Choroid plexus epithelial cell (primary cell): ENCODE measurements around the gene LACTB.
"Not testable (repeated sequence)": the region's sequence is repeated elsewhere in the genome, so short reads cannot be mapped to it uniquely, and the experiment has no call there.

Experiments
- DNase-seq: peaks from one replicate; pipeline ENCODE4 v3.0.0-alpha.2; 2010; ENCODE audit warnings: low read depth
- H3K4me3 ChIP-seq: 2 replicates; pipeline ENCODE4 v1.5.1; 2011; ENCODE audit warnings: low read depth, mild to moderate bottlenecking, control low read depth, low read length, moderate library complexity
- CTCF ChIP-seq: conservative IDR thresholded peaks from 2 replicates; pipeline ENCODE4 v1.5.1; 2011; ENCODE audit warnings: low read depth, mild to moderate bottlenecking, control low read depth, inconsistent platforms, low read length, moderate library complexity

Gene LACTB

GRCh38 chr15:63090472-63090871 lies 31.2 kb upstream of the LACTB start:
- no peak for DNase-seq
- H3K4me3 ChIP-seq, result no peak overlapping the region
- TF ChIP-seq CTCF, result no peak

- H3K4me3 ChIP-seq, result no peak overlapping the region
- TF ChIP-seq CTCF, result no peak
- no peak for DNase-seq
These were observed 30.8 kb upstream of the LACTB start for GRCh38 chr15:63090887-63091286.

DNA sequence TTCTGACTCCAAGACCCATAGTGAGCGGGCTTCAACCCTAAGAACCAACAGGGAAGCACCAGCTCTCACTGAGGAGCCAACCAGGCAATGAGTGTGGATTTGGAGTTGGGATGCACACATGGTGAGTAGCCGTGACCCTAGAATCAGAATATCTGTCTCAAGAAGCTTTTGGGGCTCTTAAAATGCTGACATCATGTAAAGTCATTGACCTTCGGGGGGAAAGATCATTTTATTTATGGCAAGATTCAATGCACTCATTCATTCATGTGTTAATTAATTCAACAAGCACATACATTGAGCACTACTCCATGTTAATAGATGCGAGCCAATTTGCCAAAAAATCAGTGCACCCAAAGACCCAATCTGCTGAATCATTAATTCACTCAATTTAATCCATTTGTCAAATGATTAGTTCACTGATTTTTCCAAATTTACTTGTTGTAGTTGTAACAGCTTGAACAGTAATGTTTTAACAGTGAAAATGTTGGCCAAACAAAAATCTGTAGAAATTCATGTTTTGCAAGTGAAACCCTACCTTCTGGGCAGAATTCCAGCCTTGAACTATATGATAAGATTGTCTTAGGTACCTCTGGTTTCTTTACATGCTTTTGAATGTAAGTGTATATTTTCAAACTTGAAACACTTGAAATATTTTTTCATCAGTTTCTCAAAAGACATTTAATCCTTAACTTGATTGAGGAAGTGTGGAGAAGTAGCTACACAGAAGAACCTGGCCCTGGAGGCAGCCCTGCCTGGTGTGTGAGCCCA lies 29.8 kb upstream of the LACTB start:
- H3K4me3 ChIP-seq, result no peak overlapping the region
- DNase-seq, result no peak
- no peak for TF ChIP-seq CTCF

DNA sequence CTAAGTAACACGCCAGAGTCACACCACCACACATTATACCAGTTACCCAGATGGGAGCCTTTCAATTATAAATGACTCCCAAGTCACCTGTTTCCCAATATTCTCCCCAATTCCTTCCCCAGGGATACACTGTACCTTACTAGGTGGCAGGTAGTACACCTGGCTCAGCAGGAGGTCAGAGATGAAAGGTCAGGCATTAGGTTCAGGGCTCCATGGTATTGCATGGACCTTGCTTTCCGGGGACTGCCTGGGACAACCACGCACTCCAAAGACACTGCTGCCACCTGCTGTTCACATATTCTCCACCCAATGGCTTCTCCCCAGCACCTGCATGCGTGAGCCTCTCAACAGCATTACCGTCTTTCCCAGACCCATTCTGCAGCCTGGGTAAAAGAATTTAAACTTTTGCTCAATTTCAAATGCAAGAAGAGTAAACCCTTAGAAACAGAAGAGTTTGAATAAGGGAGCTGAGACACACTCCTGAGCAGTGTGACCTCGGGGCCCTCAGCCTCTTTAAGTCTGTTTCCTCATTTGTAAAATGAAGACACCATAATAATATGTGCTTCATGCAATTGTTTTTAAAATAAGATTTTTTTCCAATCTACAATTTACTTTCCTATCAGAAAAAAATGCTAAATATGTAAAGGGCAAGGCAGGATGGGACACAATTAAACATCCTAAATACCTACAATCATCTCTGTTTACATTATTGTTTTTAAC lies 28.0 kb upstream of the LACTB start:
- no peak overlapping the region for H3K4me3 ChIP-seq
- DNase-seq, result peak; percentile 87
- peak; percentile 92 for TF ChIP-seq CTCF

- peak; percentile 84 for DNase-seq
- TF ChIP-seq CTCF, result no peak
- H3K4me3 ChIP-seq, result no peak overlapping the region
These were observed 27.1 kb upstream of the LACTB start for GRCh38 chr15:63094495-63094931.

DNA sequence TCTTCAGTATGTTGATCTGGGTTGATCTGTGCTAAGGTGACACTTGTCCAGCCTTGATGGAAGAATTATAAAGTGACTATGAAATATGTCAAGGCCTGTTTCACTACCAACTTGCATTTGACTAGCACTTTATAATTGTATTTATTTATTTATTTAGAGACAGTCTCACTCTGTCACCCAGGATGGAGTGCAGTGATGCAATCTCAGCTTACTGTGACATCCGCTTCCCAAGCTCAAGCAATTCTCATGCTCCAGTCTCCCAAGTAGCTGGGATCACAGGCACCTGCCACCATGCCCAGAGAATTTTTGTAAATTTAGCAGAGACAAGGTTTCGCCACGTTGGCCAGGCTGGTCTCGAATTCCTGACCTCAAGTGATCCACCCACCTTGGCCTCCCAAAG lies 25.5 kb upstream of the LACTB start:
- DNase-seq, result no peak
- no peak for TF ChIP-seq CTCF
- H3K4me3 ChIP-seq, result no peak overlapping the region

GRCh38 chr15:63098901-63099300 lies 22.8 kb upstream of the LACTB start:
- not testable (repeated sequence) for DNase-seq, H3K4me3 ChIP-seq

GRCh38 chr15:63099581-63099980 lies 22.1 kb upstream of the LACTB start:
- H3K4me3 ChIP-seq, DNase-seq: not testable (repeated sequence)
